ENCODE results near the gene BASP1. TPM values are rescaled to one million over a fixed set of nuclear protein-coding genes. Genes with fewer than 3 reads are reported as not detected.

BASP1 gene
- total RNA-seq, 2 experiments from 2014 or later = 0.70 to 0.93 TPM

DNA sequence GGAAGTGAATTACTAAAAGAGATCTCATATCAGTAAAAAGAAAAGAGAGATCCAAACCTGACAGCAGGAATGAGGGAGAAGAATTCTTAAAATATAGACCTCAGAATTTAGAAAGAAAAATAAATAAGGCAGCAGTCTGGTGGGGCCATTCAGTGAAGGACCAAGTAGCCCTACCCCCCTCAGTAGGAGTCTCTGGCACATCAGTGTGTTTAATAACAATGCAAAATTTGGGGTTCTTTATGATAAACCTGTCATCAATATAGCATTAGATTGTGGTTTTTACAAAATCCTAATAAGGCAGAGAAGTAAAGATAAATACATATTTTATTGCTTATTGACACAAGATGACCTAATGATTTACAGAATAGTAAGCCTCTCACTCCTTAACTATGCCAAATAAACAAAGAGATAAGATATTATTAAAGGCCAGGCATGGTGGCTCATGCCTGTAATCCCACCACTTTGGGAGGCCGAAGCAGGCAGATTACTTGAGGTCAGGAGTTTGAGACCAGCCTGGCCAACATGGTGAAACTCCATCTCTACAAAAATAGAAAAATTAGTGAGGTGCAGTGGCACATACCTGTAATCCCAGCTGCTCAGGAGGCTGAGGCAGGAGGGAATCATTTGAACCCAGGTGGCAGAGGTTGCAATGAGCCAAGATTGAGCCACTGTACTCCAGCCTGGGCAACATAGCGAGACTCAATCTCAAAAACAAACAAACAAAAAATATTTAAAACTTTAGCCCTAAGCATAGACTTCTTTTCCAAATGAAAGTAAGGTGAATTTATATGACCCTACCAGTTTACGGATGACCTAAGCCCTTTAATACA is 108.6 kb downstream of the BASP1 start:
- Histone ChIP-seq H3K4me1 (ENCODE audit: insufficient read depth, low read length) (no peaks in the 10 kb centered on the region), H3K27ac (ENCODE audit: low read depth in 1 of 2, low read length in 2 of 2) (no peak overlapping the region), H3K9me3 (ENCODE audit: control insufficient read depth in 1 of 2, insufficient read depth in 1 of 2, low read length in 2 of 2) (peaks cover 0 to 10% of the 10 kb centered on the region in 2 experiments), H3K27me3 (ENCODE audit: control insufficient read depth in 1 of 2, insufficient read depth in 2 of 2, low read length in 2 of 2) (no peaks in the 10 kb centered on the region), H3K4me3 (ENCODE audit: low read length) (no peak overlapping the region), H3K36me3 (ENCODE audit: insufficient read depth, low read length) (no peaks in the 10 kb centered on the region)
- ChIA-PET CTCF (no interaction called here), POLR2A (no interaction called here)
- TF ChIP-seq, protein P1, sequence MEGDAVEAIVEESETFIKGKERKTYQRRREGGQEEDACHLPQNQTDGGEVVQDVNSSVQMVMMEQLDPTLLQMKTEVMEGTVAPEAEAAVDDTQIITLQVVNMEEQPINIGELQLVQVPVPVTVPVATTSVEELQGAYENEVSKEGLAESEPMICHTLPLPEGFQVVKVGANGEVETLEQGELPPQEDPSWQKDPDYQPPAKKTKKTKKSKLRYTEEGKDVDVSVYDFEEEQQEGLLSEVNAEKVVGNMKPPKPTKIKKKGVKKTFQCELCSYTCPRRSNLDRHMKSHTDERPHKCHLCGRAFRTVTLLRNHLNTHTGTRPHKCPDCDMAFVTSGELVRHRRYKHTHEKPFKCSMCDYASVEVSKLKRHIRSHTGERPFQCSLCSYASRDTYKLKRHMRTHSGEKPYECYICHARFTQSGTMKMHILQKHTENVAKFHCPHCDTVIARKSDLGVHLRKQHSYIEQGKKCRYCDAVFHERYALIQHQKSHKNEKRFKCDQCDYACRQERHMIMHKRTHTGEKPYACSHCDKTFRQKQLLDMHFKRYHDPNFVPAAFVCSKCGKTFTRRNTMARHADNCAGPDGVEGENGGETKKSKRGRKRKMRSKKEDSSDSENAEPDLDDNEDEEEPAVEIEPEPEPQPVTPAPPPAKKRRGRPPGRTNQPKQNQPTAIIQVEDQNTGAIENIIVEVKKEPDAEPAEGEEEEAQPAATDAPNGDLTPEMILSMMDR (IDR thresholded peaks at IDR 0.05) = no peak
- Mint-ChIP-seq H3K4me1 (ENCODE audit: low read depth) (no peaks in the 10 kb centered on the region), H3K9me3 (peaks cover 2% of the 10 kb centered on the region), H3K4me3 (no peak overlapping the region), H3K27me3 (no peaks in the 10 kb centered on the region), H3K27ac (no peak overlapping the region), H3K36me3 (ENCODE audit: low read depth) (no peaks in the 10 kb centered on the region)
- no peak for DNase-seq
- ATAC-seq (ENCODE audit: poor library complexity) = no peak
- intact Hi-C loops (cut with DNase I, micrococcal nuclease) = no loop called here

All from CD4-positive, alpha-beta T cell (primary cell).